ENCODE results near the gene SETSIP. TPM values are rescaled to one million over a fixed set of nuclear protein-coding genes. Genes with fewer than 3 reads are reported as not detected.

The SETSIP gene
- total RNA-seq, 4 donors from 2014 or later, result not detected

DNA sequence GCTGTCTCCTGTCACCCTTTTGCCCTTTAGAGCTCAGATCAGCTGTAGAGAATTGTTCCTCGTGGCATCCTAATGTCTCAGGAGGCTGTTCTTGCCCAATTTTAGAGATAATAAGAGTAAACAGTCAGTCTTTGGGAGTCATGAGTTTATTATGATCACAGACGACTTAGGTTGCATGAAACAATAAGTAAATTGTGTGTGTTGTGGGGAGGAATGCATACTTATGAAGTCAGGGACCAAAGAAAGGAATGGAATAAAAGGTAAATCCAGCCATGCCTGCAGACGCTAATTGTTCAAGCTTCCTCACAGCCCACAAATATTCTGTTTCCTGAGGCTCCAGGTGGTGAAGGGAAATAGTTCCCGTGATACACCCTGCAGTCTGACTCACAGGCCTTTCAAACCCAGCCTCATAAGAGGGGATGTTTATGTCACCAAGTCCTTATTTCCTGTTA is 44.5 kb downstream of the SETSIP start:
- no peak for TF ChIP-seq CTCF (IDR thresholded peaks at IDR 0.05; ENCODE audit: low read depth)

- no peak for TF ChIP-seq CTCF (IDR thresholded peaks at IDR 0.05; ENCODE audit: low read depth)
Measured at GRCh38 chr1:92029241-92029922, 45.8 kb downstream of the SETSIP start.

GRCh38 chr1:92026806-92027205 is 48.4 kb downstream of the SETSIP start:
- TF ChIP-seq CTCF (IDR thresholded peaks at IDR 0.05; ENCODE audit: low read depth), result no peak

Other genes starting within 250 kb of the SETSIP start
- gene TGFBR3, start 189.3 kb downstream of the SETSIP start, total RNA-seq, result 100 to 1,000 TPM; 206 to 374 (median 284) TPM
- 1 to 10 TPM in 1 of 4 donors, not detected in 3; 1.8 TPM for gene BRDT, start 126.0 kb downstream of the SETSIP start, total RNA-seq
- gene EPHX4, start 45.4 kb downstream of the SETSIP start, total RNA-seq, result under 1 TPM in 1 of 4 donors, not detected in 3; 0.34 TPM
- 10 to 100 TPM in 3 of 4 donors, 1 to 10 TPM in 1; 6.4 to 14.1 (median 12.9) TPM for gene BTBD8, start 4.9 kb upstream of the SETSIP start, total RNA-seq
- gene C1orf146, start 142.5 kb upstream of the SETSIP start, total RNA-seq, result not detected
- 1 to 10 TPM; 6.4 to 8.6 (median 7.0) TPM for gene GLMN, start 223.6 kb upstream of the SETSIP start, total RNA-seq
- gene RPAP2, start 223.6 kb upstream of the SETSIP start, total RNA-seq, result 1 to 10 TPM; 3.8 to 9.2 (median 8.6) TPM

Data from subcutaneous adipose tissue (tissue), 4 donors.